Right lung (tissue), 5 donors: ENCODE data around the gene GRK5. TPM values are rescaled to one million over a fixed set of nuclear protein-coding genes. Genes with fewer than 3 reads are reported as not detected.

ENCODE experiments used
- DNase-seq, 2 donors: peaks; one replicate each; pipeline ENCODE4 v3.0.0-alpha.2; 2013
- polyA plus RNA-seq, 5 donors: library from polyadenylated mRNA; unstranded; fragments of 120-200 nt; gene quantifications; one replicate each; pipeline versions ENCODE4 v1.2.1 to v1.2.3, GENCODE V29; 2013; ENCODE audit warnings: inconsistent platforms in 1 of 5, low replicate concordance in 1 of 5; ENCODE audit not compliant: insufficient read length in 5 of 5, insufficient read depth in 1 of 5

Gene GRK5
- polyA plus RNA-seq, 5 donors, result 52.2 to 60.0 (median 53.0) TPM

- no peak for DNase-seq
Measured at GRCh38 chr10:119357412-119358151, 150.2 kb downstream of the GRK5 start.

DNA sequence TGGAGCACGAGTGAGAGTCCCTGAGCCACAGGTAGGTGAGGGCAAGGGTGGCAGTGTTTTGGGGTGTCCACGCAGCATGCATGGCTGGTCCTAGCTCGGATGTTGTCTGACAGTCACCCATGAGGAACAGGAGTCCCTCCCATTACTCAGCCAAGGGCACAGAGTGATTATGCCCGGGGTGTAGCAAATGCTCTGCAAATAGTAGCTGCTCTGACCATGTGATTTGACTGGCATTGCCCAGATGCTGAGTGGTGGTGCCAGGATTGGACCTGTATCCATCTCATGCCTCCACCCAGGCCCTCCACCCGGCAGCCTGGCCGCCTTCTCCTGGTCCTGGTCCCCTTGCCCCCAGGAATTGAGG is 150.8 kb downstream of the GRK5 start:
- no peak for DNase-seq

GRCh38 chr10:119358567-119358966 is 151.2 kb downstream of the GRK5 start:
- DNase-seq, result no peak

DNA sequence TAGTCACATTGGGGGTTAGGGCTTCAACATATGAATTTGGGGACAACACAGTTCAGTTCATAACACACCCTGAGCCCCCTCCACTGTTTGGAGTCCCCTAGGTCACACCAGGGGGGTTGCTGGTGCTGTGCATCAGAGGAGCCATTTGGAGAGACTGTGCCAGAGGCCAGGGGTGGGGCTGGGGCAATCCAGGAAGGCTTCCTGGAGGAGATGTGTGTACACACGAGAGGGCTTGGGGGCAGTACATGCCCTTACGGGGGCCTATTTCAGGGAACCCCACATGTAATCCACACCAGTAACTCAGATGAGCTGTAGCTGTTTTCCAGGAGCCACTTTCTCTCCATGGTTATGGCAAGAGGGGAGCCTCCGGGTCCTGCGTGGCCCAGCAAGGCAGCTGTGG is 151.7 kb downstream of the GRK5 start:
- DNase-seq, result no peak

DNA sequence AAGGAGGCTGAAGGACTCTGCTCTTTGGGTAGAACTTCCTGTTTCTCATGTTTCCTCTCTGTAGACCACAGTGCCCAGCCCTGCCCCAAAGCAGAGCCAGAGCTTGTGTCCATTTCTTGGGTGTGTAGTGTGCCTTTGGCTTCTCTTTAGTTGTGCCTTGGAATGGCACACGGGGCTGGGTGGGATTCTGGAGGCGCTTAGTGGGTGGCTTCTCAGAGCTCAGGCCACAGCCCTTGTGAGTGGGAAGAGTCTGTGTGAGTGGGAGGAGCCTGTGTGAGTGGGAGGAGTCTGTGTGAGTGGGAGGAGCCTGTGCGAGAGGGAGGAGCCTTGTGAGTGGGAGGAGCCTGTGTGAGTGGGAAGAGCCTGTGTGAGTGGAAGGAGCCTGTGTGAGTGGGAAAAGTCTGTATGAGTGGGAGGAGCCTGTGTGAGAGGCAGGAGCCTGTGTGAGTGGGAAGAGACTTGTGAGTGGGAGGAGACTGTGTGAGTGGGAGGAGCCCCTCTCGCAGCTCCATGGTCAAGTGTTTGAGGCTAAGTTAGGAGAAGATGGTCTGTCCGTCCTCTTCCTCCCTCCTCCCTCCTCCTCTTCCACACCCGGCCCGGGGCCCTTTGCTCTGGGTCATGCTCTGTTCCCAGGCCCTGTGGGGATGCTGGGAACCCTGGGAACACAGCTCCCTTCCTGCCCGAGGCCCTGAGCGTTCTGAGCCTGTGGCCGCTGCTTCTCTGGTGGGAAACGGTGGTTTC is 153.0 kb downstream of the GRK5 start:
- no peak for DNase-seq

DNA sequence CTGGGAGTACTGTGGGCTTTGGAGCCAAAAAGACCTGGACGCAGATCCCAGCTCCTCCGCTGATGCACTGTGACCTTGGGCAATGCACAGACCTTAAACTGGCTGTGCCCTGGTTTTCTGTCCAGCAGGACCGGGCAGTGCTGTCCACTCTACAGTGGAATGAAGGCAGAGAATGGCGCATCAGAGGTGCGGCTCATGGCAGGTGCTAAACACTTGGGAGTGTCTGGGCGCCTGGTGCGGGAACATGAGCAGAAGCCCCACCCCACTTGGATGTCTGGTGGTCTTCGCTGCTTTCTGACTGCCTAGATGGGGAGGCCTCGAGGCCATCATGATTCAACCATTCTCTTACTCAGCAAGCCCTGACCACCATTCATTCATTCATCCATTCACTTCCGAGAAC is 153.7 kb downstream of the GRK5 start:
- no peak for DNase-seq

DNA sequence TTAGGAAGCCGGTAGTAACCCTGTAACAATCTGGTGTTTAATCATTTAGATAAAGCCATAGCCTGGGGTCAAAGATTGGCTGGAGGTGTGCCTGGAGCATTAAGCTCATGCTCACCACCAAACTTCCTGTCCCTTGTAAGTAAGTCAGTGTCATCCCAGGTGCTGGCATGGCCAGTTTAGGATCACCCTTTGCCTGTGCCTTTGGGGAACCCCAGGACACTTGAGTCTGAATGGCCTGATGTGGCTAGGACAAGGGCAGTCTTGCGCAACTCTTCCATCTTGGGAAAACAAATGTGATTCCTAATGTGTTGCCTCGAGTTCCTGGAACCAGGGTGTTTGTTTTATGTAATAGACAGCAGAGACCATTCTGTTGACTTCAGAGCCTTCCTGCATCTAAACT is 154.8 kb downstream of the GRK5 start:
- DNase-seq, result no peak

- DNase-seq, result no peak
Measured at GRCh38 chr10:119364645-119365600, 157.6 kb downstream of the GRK5 start.

DNA sequence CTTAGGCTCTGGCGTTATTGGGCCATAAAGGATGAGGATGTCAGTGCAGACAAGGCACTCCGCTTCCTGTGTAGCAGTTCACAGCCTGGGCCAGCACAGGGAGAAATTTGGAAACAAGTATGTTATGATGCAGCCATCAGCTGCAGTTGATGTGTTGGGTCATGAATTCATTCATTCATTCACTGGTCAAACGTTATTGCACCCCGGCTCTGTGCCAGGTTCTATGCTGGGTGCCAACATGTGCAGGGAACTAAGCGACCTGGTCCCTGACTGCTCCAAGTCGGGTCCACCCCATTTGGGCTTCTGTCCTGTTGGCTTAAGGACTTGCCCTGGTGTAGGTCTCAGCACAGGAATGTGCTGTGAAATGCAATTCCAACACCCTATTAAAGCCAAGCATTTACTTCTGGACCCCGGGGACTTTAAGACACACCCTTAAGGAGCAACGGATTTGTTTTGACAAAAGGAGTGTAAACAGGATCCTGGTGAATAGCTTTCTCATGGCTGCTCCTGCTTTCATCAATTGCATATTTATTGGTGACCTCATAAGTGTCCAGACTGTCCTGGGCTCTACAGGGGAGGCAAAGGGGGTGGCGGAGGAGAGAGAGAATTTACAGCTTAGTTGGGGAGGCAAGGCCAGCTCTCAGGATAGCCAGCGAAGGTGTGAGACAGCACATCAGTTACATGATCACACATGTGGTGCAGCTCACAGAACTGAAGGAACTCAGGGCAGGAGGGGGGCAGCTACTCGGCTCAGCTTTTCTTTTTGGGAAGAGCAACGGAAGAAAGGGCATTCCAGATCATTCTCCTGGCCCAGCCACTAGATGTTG is 158.6 kb downstream of the GRK5 start:
- no peak for DNase-seq

- no peak for DNase-seq
Measured at GRCh38 chr10:119367841-119368549, 160.6 kb downstream of the GRK5 start.

GRCh38 chr10:119368581-119368980 is 161.2 kb downstream of the GRK5 start:
- DNase-seq, result no peak

DNA sequence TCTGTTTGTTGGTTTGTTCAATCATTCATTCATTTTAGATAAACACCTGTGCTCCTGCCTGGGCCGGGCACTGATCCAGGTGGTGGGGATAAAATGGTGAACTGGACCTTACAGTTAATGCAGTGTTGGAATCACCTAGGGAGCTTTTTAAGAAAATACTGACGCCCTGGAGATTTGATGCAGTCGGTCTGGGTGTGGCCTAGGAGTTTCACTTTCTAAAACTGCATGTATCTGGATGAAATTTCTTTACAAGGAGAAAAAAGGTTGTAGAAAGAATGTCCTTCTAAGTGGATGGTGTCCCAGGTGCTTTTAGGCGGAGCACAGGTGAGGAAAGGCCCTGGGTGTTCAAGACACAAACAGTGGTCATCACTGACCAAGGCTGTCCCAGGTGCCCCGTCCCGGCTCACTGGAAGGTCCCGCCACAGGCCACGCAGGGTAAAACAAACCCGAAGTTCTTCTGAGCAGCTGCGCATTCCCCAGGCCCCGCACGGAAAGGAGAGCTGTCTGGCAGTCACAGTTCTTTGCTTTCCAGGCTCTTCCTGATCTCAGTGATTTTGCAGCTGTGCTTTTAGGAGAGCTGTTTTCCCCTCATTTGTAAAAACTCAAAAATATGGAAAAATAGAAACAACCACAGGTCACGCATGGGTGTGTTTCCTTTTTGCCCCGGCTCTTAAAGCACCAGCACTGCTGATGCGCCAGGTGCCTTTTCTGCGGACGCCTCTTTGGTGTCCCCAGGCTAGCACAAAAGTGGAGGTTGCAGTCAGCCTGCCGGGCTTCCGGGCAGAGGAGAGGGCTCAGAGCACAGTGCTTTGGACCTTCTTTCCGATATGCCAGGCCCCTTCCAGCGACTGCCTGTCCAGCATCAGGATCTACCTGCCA is 161.9 kb downstream of the GRK5 start:
- DNase-seq, result no peak

GRCh38 chr10:119370111-119370741 is 162.9 kb downstream of the GRK5 start:
- peak in 1 of 2 donors; percentile 65 for DNase-seq

DNA sequence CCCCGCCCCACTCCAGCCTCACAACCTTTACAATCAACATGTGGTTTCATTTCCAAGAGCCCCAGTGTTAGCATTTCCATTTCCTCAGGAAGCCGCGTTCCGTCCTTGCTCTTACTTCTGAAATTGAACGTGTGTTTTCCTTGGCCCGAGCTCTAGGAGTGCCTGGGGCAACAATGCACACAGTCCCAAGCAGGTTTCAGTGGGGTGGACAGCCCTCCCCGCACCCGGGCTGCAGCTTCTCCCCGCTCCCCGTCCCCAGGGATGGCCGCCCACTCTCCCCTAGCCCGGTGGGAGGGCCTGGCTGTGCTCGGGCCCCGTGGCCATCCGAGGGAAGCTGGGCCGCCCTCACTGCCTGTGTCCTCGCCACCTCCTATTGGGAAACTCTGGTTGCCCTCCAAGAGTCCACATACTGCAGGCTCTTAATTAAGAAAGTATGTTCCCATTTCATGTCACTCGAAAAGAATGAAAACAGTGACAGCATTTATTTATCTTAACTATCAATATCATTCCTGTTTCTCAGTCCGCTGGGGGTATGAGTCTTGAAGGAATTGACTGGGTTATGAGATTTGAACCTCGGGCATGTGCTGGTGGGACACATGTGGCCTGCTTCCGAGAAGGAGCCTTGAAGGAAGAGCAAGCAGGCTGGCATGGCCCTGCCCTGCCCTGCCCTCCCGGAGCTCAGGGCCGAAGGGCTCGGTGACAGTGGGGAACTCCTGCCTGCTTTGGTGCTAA is 163.8 kb downstream of the GRK5 start:
- DNase-seq, result no peak

GRCh38 chr10:119371704-119372663 is 164.6 kb downstream of the GRK5 start:
- no peak for DNase-seq

GRCh38 chr10:119373294-119374102 is 166.1 kb downstream of the GRK5 start:
- no peak for DNase-seq
